Nucleus accumbens (tissue), 56 donors: ENCODE measurements around the gene EIF3K.
A peak's percentile ranks its signal among the peaks of the same experiment; 100 is the strongest.

ENCODE experiments used
- DNase-seq, 56 donors: peaks; one replicate each; lab custom pipeline; 2025; lab: John Stamatoyannopoulos, UW

The EIF3K gene

DNA sequence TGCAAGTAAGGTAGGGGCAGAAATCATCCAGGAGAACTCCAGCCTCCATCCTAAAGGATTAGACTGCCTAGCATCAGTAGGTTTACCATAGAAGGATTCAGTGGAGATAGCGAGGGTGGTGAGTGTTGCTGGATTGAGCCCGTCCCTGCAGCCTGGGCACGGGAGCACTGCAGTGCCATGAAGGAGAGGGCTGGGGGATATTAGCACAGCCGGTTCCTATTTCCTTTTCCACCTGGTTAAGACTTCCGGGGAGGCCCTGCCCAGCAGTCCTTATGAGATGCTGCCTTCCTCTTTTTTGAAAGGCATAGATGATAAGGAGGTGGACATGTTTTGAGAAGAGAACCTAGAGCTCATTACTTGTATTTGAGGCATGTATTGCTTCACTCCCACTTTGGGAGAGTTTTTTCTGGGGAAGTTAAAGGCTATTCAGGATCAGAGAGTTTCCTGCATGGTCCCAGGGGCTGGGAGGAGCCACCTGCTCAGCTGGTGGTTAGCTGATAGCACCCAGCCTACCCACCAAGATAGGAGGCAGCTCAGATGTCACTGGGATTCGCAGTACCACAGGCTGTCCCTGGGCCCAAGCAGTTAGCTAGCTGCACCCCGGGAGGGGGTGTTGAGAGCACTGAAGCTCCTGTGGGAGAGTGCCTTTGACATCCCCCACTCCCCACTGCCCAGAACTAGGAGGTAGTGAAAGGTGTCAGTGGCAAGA is 45.7 kb downstream of the EIF3K start:
- DNase-seq: no peak

DNA sequence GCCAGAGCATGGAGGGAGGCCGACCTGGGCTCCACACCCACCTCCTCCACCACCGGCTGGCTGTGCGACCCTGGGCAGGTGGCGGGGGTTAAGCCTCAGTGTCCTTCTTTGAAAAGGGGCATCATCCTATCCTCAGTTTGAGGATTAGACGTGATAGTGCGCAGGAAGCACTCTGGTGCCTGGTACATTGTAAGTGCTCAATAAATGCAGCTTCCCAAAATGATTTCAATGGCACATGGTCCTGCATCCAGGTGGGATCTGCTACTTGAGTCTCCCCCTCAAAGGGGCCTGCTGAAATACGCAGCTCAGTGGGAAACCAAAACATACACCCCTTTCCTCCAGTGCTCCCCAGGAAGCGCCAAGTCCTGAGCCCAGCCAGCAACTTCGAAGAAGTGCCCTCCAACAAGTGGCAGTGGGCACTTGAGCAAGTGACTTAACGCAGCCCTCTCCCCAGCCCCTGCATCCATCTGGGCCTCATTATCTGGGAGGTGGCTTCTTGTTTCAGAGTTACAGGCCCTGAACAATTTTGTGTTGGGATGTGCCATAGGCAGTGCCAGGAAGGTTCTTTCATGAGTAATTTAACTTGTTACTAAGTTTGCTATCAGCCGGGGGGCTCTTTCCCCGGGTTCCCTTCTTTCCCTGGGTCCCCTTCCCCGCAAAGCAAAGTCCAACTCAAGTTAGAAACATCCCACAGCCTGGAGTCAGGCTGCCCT is 46.4 kb downstream of the EIF3K start:
- no peak for DNase-seq

DNA sequence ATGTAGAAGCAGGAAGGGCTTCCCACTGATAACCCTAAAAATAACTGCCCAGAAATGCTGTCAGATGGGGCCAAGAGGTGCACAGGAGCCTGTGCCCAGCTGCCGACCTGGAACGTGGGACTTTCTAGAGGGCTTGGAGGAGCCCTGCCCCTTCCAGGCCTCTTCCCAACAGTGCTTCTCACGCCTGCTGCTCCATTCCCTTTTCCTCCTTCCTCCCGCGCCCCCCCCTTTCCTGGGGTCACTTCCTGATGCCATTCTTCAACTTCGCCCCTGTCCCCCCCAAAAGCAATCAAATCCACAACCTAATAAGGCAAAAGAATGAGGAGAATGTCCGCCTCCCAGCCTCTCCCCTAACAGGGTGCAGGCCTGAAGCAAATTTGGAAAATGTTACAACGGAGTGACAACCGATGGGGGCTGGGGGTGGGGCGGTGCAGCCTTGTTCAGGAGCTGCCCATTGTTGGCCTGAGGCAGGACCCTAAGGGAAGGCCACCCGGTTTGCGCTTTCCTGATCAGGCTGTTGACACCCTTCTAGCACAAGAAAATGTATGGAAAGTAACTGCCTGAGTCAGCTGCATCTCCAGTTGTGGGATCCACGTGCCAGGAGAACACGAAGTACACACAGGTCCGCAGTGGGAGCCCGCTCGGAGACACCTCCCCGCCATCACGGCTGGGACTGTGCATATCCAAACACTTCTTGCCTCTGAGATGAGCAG is 47.1 kb downstream of the EIF3K start:
- DNase-seq: no peak

DNA sequence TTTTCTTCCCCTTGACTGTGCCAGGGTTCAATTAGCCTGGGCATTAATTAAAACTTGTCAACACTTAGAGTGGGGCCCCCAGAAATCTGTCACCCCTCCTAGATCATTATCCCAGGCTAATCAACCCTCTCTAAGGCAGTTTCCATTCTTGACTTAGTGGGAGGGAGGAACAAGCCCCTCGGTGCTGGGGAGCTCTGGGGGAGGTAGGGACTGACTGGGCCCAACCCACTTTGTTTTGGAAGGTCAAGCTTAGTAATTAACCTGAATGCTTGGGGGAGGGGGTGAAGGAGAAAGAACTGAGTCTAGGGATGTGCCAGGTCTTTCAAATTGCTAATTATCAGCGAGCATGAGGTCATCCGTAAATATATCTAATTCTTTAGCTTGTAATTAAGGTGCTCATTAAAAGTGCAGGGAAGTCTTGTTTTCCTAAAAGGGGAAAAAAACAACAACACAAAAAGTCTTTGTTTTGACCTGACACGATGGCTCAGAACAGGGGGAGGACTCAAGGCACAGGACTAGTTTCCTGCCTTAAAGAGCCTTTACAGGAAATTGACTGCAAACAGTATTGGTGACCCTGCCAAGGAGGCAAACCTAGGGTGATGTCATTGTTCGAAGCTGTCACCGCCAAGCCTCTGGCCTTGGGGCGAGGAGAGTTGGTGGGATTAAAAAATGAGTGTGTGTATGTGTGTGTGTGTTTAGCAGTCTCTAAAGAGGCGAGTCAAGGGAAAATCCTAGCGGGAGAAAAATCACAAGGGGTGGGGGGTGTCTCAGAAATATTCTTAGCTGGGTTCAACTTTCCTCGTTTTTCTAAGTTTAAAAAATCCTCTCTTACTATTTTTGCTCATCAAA is 47.9 kb downstream of the EIF3K start:
- peak in 4 of 56 donors; percentile 13 to 34 (median 19) for DNase-seq

DNA sequence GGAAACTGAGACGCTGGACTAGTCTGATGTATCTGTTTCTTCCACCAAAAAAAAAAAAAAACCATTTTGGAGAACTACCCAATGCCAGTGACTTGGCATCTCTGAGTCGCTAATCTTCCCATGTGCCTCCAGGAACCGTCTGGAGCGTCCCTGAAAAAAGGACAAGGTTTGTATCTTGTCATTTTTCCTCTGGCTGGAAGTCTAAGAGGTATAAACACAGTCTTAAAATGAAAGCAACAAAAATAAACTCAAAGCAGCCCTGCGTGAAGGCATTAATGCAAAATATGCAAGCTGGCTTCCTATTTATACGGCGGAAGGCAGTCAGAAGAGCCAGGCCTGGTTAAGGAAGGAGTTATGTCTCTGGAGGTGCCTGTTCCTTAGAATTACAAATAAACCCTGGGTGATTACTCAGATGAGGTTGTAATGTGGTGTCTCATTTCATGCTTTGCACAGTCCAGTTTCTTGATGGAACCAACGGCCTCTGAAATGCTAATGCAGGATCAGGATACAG is 48.7 kb downstream of the EIF3K start:
- DNase-seq: no peak

DNA sequence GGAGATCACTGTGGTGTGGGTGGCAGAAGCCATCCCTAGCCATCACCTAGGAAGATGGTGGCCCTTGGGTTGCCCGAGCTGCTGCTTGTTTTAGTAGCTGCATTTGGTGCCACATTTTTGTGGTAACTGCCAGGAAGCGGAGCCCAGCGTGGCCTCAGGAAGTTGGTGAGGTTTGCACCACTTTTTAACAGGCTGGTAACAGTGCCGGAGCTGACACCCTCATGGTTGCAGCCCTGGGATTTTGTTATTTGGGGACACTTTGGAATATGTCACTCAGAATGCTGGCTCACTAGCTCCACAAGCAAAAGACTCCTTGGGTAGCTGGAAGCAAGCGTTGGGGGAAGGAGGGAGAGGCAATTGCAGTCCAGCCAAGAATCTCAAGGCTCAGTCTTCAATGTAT is 50.6 kb downstream of the EIF3K start:
- no peak for DNase-seq

DNA sequence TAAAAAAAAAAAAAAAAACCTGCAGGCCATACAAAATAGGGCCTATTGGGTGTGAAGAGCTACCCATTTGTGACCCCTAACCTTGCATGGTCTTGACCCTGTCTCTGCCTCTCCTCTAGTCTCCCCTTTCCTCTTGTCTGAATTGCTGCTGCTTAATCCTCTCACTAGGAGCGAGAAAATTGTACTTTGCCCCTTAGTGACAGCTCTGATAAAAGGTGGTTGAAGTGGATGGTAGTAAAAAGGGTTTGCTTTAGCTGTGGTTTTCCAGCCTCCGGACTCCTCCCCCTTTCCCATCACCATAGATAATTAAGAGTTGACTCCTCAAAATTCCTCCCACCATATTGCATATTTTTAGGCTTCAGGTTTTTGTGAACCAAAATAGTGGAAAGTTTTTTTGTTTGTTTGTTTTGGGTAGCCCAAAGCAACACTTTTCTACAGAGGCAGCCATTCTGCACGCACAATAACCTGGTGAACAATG is 52.0 kb downstream of the EIF3K start:
- DNase-seq: no peak

DNA sequence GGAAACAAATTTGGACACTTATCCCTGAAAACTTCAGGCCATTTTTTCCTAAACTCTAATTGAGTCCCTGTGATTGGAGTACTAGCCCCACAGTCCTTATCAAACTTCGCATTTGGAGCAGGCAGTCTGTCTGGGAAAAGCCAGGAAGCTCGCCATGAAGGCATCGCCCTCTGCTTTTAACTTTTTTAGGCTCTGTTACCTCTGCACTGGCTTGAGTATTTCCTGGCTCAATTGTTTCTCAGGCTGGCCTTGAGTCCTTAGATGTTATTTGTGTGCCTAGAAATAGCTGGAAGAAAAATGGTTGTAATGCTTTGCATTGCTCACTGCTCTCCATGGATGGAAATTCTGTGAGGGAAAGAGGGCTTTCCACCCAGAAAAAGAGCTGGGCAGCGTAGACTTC is 52.7 kb downstream of the EIF3K start:
- DNase-seq: no peak

DNA sequence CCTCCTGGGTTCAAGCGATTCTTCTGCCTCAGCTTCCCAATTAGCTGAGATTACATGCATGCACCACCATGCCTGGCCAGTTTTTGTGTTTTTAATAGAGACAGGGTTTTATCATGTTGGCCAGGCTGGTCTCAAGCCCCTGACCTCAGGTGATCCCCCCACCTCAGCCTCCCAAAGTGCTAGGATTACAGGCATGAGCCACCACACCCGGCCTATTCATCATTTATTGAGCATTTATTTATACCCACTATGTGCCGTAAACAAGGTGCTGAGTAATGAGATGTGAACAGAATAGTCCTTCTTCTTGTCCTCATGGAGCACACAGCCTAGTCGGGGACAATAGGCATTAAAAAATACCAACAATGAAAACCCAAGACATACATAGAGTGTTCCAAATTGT is 54.0 kb downstream of the EIF3K start:
- no peak for DNase-seq

DNA sequence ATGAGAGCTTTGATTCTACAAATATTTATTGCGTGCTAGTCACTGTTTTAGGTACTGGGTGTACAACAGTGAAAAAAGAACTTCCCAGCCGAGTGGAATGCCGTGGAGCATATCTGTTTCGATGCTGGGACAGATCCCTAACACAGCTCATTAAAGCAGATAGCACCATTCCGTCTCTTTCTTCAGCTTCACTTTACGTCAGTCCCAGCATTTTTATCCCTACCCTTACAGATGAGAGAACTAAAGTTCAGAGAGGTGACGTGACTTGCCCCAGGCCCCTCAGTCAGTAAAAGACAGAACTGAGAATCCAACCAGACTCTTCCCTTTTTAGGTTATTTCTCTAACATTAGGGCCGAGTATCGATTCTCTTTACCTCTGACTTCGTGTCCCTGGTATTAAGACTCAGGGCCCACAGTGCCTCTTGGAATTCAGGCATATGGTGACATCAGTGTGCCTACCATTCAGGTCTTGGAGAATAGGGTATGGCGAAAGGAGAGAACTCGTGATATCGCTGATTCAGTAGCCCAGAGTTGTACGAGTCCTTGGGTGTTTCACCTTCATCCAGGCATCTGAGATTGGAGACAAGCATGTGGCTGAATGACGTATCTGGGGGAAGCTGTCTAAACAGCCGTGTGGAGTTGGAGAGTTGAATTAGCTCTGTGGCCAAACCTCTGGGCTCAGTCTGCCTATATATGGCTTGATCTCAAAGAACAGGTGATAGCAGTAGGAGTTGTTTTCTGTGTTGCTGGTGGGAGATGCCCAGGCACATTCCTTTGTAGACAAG is 55.6 kb downstream of the EIF3K start:
- DNase-seq: no peak

DNA sequence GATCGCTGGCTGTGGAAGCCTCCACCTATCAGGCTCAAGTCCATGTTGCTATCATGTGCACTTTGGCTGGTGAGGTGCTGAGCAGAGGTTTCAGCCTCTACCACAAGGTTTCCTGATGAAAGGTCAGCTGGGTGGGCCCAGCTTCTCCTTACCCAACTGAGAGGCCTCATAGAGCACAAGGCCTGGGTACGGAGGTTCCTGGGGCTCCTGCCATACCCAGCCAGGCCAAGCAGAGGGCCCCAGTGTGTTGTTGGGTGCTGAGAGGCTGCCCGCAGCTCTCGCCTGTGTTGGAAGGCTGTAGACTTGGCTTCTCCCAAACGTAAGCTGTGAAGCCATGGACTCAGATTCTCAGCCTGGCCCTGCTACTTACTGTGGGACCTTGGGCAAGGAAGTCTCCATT is 56.6 kb downstream of the EIF3K start:
- DNase-seq: peak in 22 of 56 donors; percentile 5 to 63 (median 28)

DNA sequence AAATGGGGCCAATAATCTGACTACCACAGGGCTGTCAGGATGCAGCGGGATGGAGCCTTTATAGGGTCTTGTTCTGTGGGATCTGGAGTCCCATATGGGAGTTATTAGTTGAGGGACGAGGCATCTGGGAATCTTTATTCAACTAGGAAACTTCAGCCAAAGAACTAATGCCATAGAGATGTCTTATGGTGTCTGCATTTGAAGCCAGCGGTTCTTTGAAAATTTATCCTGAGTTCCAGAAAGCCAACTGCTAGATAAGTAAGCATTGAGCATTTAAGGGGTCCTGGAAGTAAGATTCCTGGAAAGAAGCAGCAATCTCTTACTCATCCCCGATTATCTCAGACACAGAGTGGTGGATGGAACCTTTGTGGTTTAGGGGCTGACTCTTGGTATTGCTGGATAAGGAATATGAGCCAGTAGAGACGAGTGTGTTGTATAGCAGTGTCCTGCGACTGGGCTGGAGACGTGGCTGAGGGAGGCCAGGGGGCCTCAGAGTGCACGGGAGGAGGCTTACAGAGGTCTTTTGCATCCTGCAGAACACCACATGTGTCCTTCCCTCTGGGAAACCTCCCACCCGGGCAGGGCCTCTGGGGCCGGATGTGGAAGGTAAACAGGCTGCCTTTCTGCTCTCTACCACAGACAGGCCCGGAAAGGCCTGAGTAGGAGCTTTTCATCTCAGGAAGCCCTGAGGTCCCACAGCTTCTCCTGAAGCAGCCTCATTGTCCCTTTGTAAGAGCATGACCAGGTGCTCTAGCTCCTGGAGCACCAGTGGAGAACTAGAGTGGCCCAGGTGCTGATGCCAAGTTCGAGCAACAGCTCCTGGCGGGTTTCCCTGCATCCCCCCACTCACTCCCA is 57.3 kb downstream of the EIF3K start:
- DNase-seq: no peak

DNA sequence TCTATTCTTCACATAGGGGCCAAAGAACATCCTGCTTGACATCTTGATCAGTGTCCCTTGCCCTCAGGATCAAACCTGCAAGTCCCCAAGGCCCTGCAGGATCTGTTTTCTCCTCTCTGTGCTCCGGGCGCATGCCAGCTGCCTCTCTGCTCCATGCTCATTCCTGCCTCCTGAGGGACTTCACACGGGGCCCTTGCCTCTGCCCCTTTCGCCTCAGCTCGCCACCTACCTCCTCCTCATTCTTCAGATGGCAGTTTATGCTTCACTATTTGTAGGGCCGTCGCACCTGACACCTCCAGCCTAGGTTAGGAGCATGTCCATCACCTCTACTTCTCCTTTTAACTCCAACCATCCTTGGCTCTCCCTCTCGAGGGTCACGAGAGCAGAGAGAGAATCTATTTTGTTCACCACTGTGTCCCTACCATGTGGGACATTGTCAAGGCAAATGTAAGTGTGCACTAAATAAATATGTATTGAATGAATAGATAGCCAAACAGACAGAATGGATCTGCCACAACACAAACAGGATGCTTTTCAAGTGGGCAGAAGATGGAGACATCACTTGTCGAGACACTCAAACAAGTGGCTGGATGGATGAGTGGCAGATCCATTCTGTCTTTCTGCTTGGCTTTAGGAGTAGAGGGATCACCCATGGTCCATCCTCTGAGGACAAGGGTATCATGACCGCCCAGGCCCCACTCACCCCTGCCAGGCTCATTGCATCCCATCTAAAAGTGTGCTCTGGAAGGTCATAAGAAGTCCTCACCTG is 58.1 kb downstream of the EIF3K start:
- no peak for DNase-seq

DNA sequence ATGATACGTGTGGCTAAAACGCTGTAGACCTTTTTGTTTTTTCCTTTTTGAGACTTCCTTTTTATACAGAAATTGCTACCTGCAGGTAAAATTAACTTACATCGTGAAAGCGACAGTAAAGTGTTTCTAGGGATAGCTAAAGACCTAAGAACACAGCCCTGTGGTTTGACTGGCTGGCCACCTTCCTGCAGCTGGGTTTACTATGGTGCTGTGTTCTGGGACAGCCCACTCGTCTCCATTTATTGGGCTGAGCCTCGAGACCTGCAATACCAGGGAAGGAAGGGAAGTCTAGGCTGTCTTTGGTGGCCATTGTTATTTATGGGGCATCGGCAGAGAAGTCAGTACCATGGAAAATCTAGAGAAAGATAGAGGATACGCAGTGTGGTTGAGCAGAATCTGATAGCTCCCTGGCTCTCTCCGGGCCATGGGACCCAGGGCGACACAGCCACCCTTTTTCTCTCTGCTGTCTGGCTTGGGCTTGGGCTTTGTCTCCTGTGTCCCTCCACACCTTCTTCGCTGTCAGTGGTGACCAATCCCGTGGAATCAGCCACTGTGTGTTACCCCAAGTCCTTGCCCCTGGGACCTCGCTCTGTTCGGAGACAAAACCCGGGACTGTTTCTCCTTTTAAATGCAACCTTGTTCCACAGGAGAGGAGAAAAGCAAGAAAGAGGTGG is 59.4 kb downstream of the EIF3K start:
- DNase-seq: no peak

DNA sequence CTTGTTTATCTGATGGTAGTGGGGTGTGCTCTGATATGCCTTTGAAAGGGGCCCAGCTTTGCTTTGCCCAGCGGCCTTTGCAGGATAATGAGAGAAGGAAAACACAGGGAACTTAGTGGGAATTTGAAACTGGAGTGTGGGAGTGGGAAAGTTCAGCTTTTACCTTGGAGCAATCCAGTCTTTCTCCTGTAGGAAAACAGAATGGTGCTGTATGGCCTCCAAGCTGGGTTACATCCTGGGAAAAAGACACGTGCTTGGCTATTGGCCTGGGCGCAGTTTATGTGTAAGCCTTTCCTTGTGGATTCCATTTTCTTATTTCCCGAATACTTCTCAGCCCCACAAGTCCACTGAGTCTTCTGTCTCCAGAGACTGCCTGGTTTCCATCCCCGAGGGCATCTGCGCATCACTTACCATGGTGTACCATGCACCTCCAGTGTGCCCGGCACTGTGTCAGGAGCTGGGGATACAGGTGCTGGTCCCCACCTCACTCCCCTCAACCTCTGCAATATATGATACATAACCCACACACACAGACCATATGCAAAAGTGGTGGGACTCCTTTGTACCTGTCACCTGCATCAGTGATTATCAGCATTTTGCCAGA is 60.0 kb downstream of the EIF3K start:
- no peak for DNase-seq

DNA sequence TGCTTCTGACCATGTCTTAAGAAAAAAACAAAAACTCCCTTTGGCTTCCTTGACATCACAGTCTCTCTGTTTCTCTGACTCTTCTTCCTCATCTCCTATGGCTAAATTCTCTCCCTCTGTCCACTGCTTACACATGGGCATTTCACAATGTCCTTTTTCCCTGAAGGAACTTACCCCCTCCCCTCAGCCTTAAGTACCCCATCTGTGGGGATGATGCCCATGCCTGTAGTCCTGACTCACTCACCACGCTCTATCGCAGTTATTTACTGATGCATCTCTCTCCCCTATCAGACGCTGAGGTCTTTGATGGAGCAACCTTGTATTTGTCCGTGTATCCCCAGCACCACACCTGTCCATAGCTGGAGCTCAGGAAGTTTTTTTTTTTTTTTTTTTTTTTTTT is 60.9 kb downstream of the EIF3K start:
- DNase-seq: no peak
